ENCODE measurements around the gene GET4. TPM values are rescaled to one million over a fixed set of nuclear protein-coding genes. Genes with fewer than 3 reads are reported as not detected.

The GET4 gene
- total and polyA plus RNA-seq, 2 of the 4 experiments (the other 2 are of a cell fraction), result 11.3 to 30.9 TPM

- TF ChIP-seq POLR2A (IDR thresholded peaks at IDR 0.05; ENCODE audit: low read depth, low read length), result no peak
These were observed 10.5 kb downstream of the GET4 start (continued) for GRCh38 chr7:886626-887487.

- Histone ChIP-seq H3K9me3 (ENCODE audit: control insufficient read depth, insufficient read depth, low read length) (no peaks in the 10 kb centered on the region), H3K4me3 (ENCODE audit: insufficient read depth, low read depth, low read length) (no peak overlapping the region), H3K4ac (ENCODE audit: low read depth, low read length) (no peak overlapping the region), H3K9me1 (ENCODE audit: insufficient read depth, low read length) (0 out of 2 replicates have a peak, but pooled peaks cover 3% of the 10 kb centered on the region), H2BK15ac (ENCODE audit: low read depth, low read length) (no peak overlapping the region), H2AK9ac (replicated peaks; ENCODE audit: low read depth, low read length, poor library complexity) (no peak overlapping the region), H3K27me3 (ENCODE audit: control insufficient read depth, insufficient read depth, low read length) (no peaks in the 10 kb centered on the region), H3K27ac (ENCODE audit: insufficient read depth, low read length) (no peak overlapping the region), H3K9ac (ENCODE audit: low read depth, low read length) (no peak overlapping the region), H2BK120ac (ENCODE audit: low read depth, low read length) (no peak overlapping the region), H4K91ac (ENCODE audit: insufficient read depth, low read depth, low read length) (no peak overlapping the region), H3K23ac (ENCODE audit: low read depth, low read length) (no peak overlapping the region), H4K5ac (ENCODE audit: low read depth, low read length) (no peak overlapping the region), H2BK5ac (ENCODE audit: low read depth, low read length, poor library complexity, severe bottlenecking) (no peak overlapping the region), H3K56ac (ENCODE audit: extremely low read depth, insufficient read depth, low read length) (no peak overlapping the region), H3K36me3 (ENCODE audit: control insufficient read depth, insufficient read depth, low read length) (peaks cover 36% of the 10 kb centered on the region), H3K14ac (replicated peaks; ENCODE audit: low read depth, low read length) (no peak overlapping the region), H2AFZ (replicated peaks; ENCODE audit: low read length, poor library complexity) (peak overlapping the region; percentile 43), H2BK20ac (ENCODE audit: low read depth, low read length) (no peak overlapping the region), H3K4me2 (ENCODE audit: low read depth, low read length) (no peak overlapping the region), H4K8ac (ENCODE audit: low read depth in 2 of 2, low read length in 2 of 2) (no peak overlapping the region), H3K79me1 (ENCODE audit: low read depth in 1 of 2, low read length in 2 of 2) (peaks cover 8 to 58% of the 10 kb centered on the region in 2 experiments), H2AK5ac (ENCODE audit: low read depth, low read length) (no peak overlapping the region), H3K4me1 (ENCODE audit: control insufficient read depth, insufficient read depth, low read length) (no peaks in the 10 kb centered on the region), H4K20me1 (ENCODE audit: insufficient read depth, low read length) (peaks cover 53% of the 10 kb centered on the region), H3K18ac (ENCODE audit: low read depth, low read length) (no peak overlapping the region)
- in situ Hi-C loops (cut with MboI; ENCODE audit: low sequenced_read_pairs) (no loop called here), dilution Hi-C loops (cut with HindIII; ENCODE audit: low sequenced_read_pairs, unreplicated experiment) (no loop called here), intact Hi-C loops (cut with micrococcal nuclease) (no loop called here)
- TF ChIP-seq USF2 (IDR thresholded peaks at IDR 0.05; ENCODE audit: low read depth, low read length), result no peak
- TF ChIP-seq RFX5 (IDR thresholded peaks at IDR 0.05; ENCODE audit: low read depth, low read length), result no peak
- no peak for TF ChIP-seq CHD1 (IDR thresholded peaks at IDR 0.05; ENCODE audit: low read depth, low read length)
- BruUV-seq (replicated peaks), result no TSS peak
- CTCF ChIA-PET, result no interaction called here
- 97% methylated on average over 4 of the region's 18 CpGs; no CpG with 5 or more reads in 1 of the 2 experiments for whole genome bisulfite sequencing, 2 experiments (ENCODE audit: extremely low coverage in 2 of 2, insufficient read length in 1 of 2)
- ATAC-seq (ENCODE audit: low read depth), result no peak
- POLR2A ChIA-PET (ENCODE audit: unreplicated experiment), result no interaction called here
- no peak for DNase-seq
These were observed 11.1 kb downstream of the GET4 start for GRCh38 chr7:887488-887820.

Measured in IMR-90 (cell line).